Measurements from ENCODE around the gene RNLS.
A peak's percentile ranks its signal among the peaks of the same experiment; 100 is the strongest.

RNLS gene

DNA sequence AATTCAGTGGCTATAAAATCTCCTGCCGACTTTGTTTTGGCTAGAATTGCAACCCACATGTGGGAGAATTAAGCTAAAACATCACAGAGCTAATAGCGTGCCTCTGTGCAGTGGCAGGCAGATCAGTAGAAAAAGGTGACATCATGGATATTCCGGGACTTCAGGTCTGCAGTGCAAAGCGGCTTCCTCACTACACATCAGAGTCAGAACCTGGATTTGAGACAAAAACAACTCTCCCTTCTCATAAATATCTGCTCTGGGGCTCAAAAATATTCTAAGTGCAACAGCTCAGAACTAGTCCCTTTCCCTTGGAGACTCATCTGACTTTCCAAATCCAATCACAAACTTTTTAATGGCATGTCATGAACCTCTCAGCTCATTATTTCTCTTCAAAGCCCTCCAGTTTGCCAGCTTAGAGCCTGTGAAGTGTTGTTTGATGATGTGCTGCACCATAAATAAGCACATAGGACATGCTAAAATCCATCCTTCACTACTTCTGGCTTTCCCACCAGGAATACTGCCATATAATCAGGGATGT lies 337.1 kb downstream of the RNLS start (continued):
- TF ChIP-seq, protein P1, sequence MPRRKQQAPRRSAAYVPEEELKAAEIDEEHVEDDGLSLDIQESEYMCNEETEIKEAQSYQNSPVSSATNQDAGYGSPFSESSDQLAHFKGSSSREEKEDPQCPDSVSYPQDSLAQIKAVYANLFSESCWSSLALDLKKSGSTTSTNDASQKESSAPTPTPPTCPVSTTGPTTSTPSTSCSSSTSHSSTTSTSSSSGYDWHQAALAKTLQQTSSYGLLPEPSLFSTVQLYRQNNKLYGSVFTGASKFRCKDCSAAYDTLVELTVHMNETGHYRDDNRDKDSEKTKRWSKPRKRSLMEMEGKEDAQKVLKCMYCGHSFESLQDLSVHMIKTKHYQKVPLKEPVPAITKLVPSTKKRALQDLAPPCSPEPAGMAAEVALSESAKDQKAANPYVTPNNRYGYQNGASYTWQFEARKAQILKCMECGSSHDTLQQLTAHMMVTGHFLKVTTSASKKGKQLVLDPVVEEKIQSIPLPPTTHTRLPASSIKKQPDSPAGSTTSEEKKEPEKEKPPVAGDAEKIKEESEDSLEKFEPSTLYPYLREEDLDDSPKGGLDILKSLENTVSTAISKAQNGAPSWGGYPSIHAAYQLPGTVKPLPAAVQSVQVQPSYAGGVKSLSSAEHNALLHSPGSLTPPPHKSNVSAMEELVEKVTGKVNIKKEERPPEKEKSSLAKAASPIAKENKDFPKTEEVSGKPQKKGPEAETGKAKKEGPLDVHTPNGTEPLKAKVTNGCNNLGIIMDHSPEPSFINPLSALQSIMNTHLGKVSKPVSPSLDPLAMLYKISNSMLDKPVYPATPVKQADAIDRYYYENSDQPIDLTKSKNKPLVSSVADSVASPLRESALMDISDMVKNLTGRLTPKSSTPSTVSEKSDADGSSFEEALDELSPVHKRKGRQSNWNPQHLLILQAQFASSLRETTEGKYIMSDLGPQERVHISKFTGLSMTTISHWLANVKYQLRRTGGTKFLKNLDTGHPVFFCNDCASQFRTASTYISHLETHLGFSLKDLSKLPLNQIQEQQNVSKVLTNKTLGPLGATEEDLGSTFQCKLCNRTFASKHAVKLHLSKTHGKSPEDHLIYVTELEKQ (tag by site-specific recombination; IDR thresholded peaks at IDR 0.05; ENCODE audit: borderline replicate concordance) = 0 out of 2 replicates have a peak, but pooled peaks have one; percentile 27
- TF ChIP-seq, protein P2, sequence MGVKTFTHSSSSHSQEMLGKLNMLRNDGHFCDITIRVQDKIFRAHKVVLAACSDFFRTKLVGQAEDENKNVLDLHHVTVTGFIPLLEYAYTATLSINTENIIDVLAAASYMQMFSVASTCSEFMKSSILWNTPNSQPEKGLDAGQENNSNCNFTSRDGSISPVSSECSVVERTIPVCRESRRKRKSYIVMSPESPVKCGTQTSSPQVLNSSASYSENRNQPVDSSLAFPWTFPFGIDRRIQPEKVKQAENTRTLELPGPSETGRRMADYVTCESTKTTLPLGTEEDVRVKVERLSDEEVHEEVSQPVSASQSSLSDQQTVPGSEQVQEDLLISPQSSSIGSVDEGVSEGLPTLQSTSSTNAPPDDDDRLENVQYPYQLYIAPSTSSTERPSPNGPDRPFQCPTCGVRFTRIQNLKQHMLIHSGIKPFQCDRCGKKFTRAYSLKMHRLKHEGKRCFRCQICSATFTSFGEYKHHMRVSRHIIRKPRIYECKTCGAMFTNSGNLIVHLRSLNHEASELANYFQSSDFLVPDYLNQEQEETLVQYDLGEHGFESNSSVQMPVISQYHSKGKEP (tag by site-specific recombination; IDR thresholded peaks at IDR 0.05) = peak; percentile 90
- TF ChIP-seq ZBTB48 (tag by site-specific recombination; IDR thresholded peaks at IDR 0.05) (no peak), ZNF239 (tag by site-specific recombination; IDR thresholded peaks at IDR 0.05) (no peak), ZBTB1 (tag by site-specific recombination; IDR thresholded peaks at IDR 0.05) (0 out of 2 replicates have a peak, but pooled peaks have one; percentile 51), ZNF221 (tag by site-specific recombination; IDR thresholded peaks at IDR 0.05; ENCODE audit: borderline replicate concordance) (no peak), ZNF510 (tag by site-specific recombination; IDR thresholded peaks at IDR 0.05; ENCODE audit: insufficient replicate concordance) (no peak), RBAK (tag by site-specific recombination; IDR thresholded peaks at IDR 0.05) (no peak), KLF9 (tag by site-specific recombination; IDR thresholded peaks at IDR 0.05; ENCODE audit: low read depth) (no peak), MYNN (tag by site-specific recombination; IDR thresholded peaks at IDR 0.05; ENCODE audit: borderline replicate concordance) (no peak), IKZF3 (tag by site-specific recombination; IDR thresholded peaks at IDR 0.05) (no peak), ZNF335 (tag by site-specific recombination; conservative IDR thresholded peaks at IDR 0.05) (peak; percentile 60), OVOL3 (tag by site-specific recombination; IDR thresholded peaks at IDR 0.05) (0 out of 2 replicates have a peak, but pooled peaks have one; percentile 52), ZNF223 (tag by site-specific recombination; IDR thresholded peaks at IDR 0.05) (no peak), ZNF391 (tag by site-specific recombination; IDR thresholded peaks at IDR 0.05; ENCODE audit: borderline replicate concordance, low read depth) (no peak), ZNF2 (tag by site-specific recombination; IDR thresholded peaks at IDR 0.05) (no peak), ZNF112 (tag by site-specific recombination; IDR thresholded peaks at IDR 0.05) (no peak), ZNF174 (tag by site-specific recombination; IDR thresholded peaks at IDR 0.05) (no peak), YY1 (tag by site-specific recombination; IDR thresholded peaks at IDR 0.05) (no peak), GLI4 (tag by site-specific recombination; IDR thresholded peaks at IDR 0.05) (no peak), ZNF138 (tag by site-specific recombination; IDR thresholded peaks at IDR 0.05; ENCODE audit: borderline replicate concordance) (no peak), ZNF169 (tag by site-specific recombination; IDR thresholded peaks at IDR 0.05) (no peak), ZNF843 (tag by site-specific recombination; IDR thresholded peaks at IDR 0.05) (peak; percentile 64; the same call in 1 of the 2 replicates), ZNF302 (tag by site-specific recombination; IDR thresholded peaks at IDR 0.05; ENCODE audit: low read depth) (no peak), ZNF529 (tag by site-specific recombination; IDR thresholded peaks at IDR 0.05; ENCODE audit: insufficient replicate concordance) (no peak), SCRT1 (tag by site-specific recombination; IDR thresholded peaks at IDR 0.05; ENCODE audit: borderline replicate concordance) (no peak; the same call in 1 of the 2 replicates), ZNF837 (tag by site-specific recombination; IDR thresholded peaks at IDR 0.05) (no peak), WT1 (tag by site-specific recombination; IDR thresholded peaks at IDR 0.05) (no peak), TCF7L2 (IDR thresholded peaks at IDR 0.05; ENCODE audit: borderline replicate concordance, low read depth, low read length) (no peak), ZSCAN16 (tag by site-specific recombination; IDR thresholded peaks at IDR 0.05) (no peak)
- TF ChIP-seq, protein P3, sequence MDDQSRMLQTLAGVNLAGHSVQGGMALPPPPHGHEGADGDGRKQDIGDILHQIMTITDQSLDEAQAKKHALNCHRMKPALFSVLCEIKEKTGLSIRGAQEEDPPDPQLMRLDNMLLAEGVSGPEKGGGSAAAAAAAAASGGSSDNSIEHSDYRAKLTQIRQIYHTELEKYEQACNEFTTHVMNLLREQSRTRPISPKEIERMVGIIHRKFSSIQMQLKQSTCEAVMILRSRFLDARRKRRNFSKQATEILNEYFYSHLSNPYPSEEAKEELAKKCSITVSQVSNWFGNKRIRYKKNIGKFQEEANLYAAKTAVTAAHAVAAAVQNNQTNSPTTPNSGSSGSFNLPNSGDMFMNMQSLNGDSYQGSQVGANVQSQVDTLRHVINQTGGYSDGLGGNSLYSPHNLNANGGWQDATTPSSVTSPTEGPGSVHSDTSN (CRISPR knock-in tag; IDR thresholded peaks at IDR 0.05) = no peak
- TF ChIP-seq, protein P4, sequence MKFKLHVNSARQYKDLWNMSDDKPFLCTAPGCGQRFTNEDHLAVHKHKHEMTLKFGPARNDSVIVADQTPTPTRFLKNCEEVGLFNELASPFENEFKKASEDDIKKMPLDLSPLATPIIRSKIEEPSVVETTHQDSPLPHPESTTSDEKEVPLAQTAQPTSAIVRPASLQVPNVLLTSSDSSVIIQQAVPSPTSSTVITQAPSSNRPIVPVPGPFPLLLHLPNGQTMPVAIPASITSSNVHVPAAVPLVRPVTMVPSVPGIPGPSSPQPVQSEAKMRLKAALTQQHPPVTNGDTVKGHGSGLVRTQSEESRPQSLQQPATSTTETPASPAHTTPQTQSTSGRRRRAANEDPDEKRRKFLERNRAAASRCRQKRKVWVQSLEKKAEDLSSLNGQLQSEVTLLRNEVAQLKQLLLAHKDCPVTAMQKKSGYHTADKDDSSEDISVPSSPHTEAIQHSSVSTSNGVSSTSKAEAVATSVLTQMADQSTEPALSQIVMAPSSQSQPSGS (tag by site-specific recombination; IDR thresholded peaks at IDR 0.05; ENCODE audit: low read depth) = peak; percentile 97
- TF ChIP-seq, protein P5, sequence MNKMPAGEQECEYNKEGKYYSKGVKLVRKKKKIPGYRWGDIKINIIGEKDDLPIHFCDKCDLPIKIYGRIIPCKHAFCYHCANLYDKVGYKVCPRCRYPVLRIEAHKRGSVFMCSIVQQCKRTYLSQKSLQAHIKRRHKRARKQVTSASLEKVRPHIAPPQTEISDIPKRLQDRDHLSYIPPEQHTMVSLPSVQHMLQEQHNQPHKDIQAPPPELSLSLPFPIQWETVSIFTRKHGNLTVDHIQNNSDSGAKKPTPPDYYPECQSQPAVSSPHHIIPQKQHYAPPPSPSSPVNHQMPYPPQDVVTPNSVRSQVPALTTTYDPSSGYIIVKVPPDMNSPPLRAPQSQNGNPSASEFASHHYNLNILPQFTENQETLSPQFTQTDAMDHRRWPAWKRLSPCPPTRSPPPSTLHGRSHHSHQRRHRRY (tag by site-specific recombination; IDR thresholded peaks at IDR 0.05) = no peak
